MM.1S (cell line): Measurements from ENCODE around the gene PTH1R.

Source experiments
- DNase-seq: peaks from one replicate; pipeline ENCODE4 v3.0.0-alpha.2; 2015
- H2AFZ ChIP-seq: fragments of 300-600 bp; sonication (generic); 2 replicates; pipeline ENCODE4 v1.6.0; 2016; ENCODE audit warnings: antibody characterized with exemption, low read length
- H3F3A ChIP-seq: fragments of 300-600 bp; sonication (generic); 2 replicates; pipeline ENCODE4 v1.6.1; 2016; ENCODE audit warnings: mild to moderate bottlenecking, antibody characterized with exemption, low read length, moderate library complexity, mixed read lengths; ENCODE audit not compliant: insufficient read depth
- H3K27ac ChIP-seq: fragments of 300-600 bp; sonication (generic); 2 replicates; pipeline ENCODE4 v1.5.1; 2016; ENCODE audit warnings: mild to moderate bottlenecking, low read length
- H3K27me3 ChIP-seq: fragments of 300-600 bp; sonication (generic); replicated peaks from 2 replicates; pipeline ENCODE4 v1.6.0; 2016; ENCODE audit warnings: low read length; ENCODE audit not compliant: insufficient read depth
- H3K36me3 ChIP-seq: fragments of 300-600 bp; sonication (generic); replicated peaks from 2 replicates; pipeline ENCODE4 v1.6.1; 2016; ENCODE audit warnings: mild to moderate bottlenecking, low read length, mixed read lengths; ENCODE audit not compliant: insufficient read depth
- H3K4me1 ChIP-seq: fragments of 300-600 bp; sonication (generic); 2 replicates; pipeline ENCODE4 v1.6.1; 2016; ENCODE audit warnings: low read length, mixed read lengths
- H3K4me2 ChIP-seq: fragments of 300-600 bp; sonication (generic); 2 replicates; pipeline ENCODE4 v1.6.0; 2016; ENCODE audit warnings: low read depth, low read length
- H3K4me3 ChIP-seq: fragments of 300-600 bp; sonication (generic); 2 replicates; pipeline ENCODE4 v1.5.1; 2016; ENCODE audit warnings: low read length, mixed read lengths
- H3K79me2 ChIP-seq: fragments of 300-600 bp; sonication (generic); 2 replicates; pipeline ENCODE4 v1.6.1; 2016; ENCODE audit warnings: mixed run types, low read length, mixed read lengths
- H3K9ac ChIP-seq: fragments of 300-600 bp; sonication (generic); 2 replicates; pipeline ENCODE4 v1.6.1; 2016; ENCODE audit warnings: low read length, mixed read lengths
- H3K9me2 ChIP-seq: fragments of 300-600 bp; sonication (generic); replicated peaks from 2 replicates; pipeline ENCODE4 v1.6.1; 2016; ENCODE audit warnings: mild to moderate bottlenecking, low read length, mixed read lengths; ENCODE audit not compliant: insufficient read depth
- H3K9me3 ChIP-seq: fragments of 300-600 bp; sonication (generic); replicated peaks from 2 replicates; pipeline ENCODE4 v1.6.1; 2016; ENCODE audit warnings: mild to moderate bottlenecking, low read length, mixed read lengths; ENCODE audit not compliant: insufficient read depth
- H4K20me1 ChIP-seq: fragments of 300-600 bp; sonication (generic); 2 replicates; pipeline ENCODE4 v1.6.1; 2016; ENCODE audit warnings: mild to moderate bottlenecking, low read length, moderate library complexity, mixed read lengths; ENCODE audit not compliant: insufficient read depth
- CTCF ChIP-seq: fragments of 300-600 bp; sonication (generic); IDR thresholded peaks from 2 replicates; pipeline ENCODE4 v1.5.1; 2016; ENCODE audit warnings: antibody characterized with exemption, low read length, mixed read lengths
- EZH2 ChIP-seq: fragments of 300-600 bp; sonication (generic); optimal IDR thresholded peaks from 2 replicates; pipeline ENCODE3; 2017; ENCODE audit warnings: low read depth, mild to moderate bottlenecking, antibody characterized with exemption, low read length, mixed read lengths
- EZH2phosphoT487 ChIP-seq: fragments of 300-600 bp; sonication (generic); IDR thresholded peaks from 2 replicates; pipeline ENCODE4 v1.6.1; 2018; ENCODE audit warnings: antibody characterized with exemption, low read length

Gene PTH1R

DNA sequence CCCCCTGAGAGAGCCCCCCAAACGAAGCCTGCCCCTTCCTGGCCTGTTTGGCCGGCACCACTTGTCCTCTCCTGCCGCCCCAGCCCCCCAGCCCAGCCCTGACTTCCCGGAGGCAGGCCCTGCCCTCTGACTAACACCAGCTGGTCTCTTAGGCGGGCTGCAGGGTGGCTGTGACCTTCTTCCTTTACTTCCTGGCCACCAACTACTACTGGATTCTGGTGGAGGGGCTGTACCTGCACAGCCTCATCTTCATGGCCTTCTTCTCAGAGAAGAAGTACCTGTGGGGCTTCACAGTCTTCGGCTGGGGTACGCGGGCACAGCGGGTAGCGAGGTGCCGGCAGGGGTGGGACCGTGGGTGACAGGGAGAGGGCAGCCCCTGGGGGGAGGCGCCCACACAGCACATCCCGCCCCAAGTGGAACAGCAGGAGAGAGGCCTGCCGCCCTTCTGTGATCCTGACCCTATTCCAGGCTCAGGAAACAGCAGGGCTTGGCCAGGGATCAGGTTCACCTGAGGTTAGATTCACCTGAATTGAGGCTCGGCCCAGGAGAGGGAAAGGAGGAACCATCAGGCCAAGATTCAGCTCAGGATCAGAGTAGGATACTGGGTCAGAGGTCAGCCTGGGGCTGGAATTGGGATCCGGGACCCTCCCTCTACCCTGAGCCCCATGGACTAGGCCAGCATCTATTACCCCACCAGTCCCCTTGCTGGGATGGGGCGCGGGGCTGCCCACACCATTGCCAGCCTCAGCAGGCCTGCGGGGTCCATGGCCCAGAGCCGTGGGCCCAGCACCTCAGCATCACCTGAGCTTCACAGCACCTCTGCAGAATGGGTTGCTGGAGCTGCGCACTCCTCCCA is 21.9 kb downstream of the PTH1R start:
- Histone ChIP-seq H3K27ac (no peak overlapping the region), H3K4me1 (no peaks in the 10 kb centered on the region), H3K9me3 (no peaks in the 10 kb centered on the region), H3K27me3 (peaks cover 10% of the 10 kb centered on the region), H3K4me3 (no peak overlapping the region), H3K36me3 (no peaks in the 10 kb centered on the region), H2AFZ (no peak overlapping the region), H3K9me2 (no peaks in the 10 kb centered on the region), H4K20me1 (no peaks in the 10 kb centered on the region), H3K9ac (no peak overlapping the region), H3K79me2 (no peaks in the 10 kb centered on the region), H3F3A (no peaks in the 10 kb centered on the region), H3K4me2 (no peak overlapping the region)
- TF ChIP-seq EZH2 (no peak), EZH2phosphoT487 (no peak), CTCF (no peak)
- DNase-seq, result no peak

GRCh38 chr3:46900007-46900292 is 22.4 kb downstream of the PTH1R start:
- Histone ChIP-seq H3K9me3 (no peaks in the 10 kb centered on the region), H3K27me3 (peaks cover 10% of the 10 kb centered on the region), H3F3A (no peaks in the 10 kb centered on the region), H3K4me1 (no peaks in the 10 kb centered on the region), H3K4me2 (no peak overlapping the region), H4K20me1 (no peaks in the 10 kb centered on the region), H3K79me2 (no peaks in the 10 kb centered on the region), H3K27ac (no peak overlapping the region), H3K36me3 (no peaks in the 10 kb centered on the region), H3K4me3 (no peak overlapping the region), H3K9me2 (no peaks in the 10 kb centered on the region), H3K9ac (no peak overlapping the region), H2AFZ (no peak overlapping the region)
- TF ChIP-seq CTCF (no peak), EZH2 (no peak), EZH2phosphoT487 (no peak)
- DNase-seq, result no peak

DNA sequence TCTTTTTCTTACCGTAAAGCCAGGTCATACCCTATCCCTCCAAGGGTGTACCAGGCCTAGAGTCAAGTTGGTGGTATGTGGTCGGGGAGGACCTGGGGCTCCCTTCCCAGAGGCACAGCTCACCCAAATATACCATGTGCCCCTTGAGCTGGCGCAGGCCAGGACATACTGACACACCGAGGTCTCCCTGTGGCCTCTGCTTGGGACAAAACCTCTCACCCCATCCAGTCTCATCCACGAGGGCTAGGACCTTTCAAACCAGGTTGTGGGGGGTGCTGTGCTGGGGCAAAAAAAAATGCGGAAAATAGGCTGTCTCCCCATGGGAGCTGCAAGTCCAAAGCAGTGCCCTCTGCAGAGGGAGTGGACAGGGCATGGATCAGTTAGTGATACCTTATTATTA is 22.8 kb downstream of the PTH1R start:
- Histone ChIP-seq H3K4me2 (no peak overlapping the region), H2AFZ (no peak overlapping the region), H3K9me2 (no peaks in the 10 kb centered on the region), H3K4me3 (no peak overlapping the region), H3K27ac (no peak overlapping the region), H4K20me1 (no peaks in the 10 kb centered on the region), H3K9ac (no peak overlapping the region), H3K9me3 (no peaks in the 10 kb centered on the region), H3K4me1 (no peaks in the 10 kb centered on the region), H3K27me3 (peaks cover 10% of the 10 kb centered on the region), H3K36me3 (no peaks in the 10 kb centered on the region), H3F3A (no peaks in the 10 kb centered on the region), H3K79me2 (no peaks in the 10 kb centered on the region)
- DNase-seq, result no peak
- TF ChIP-seq EZH2 (no peak), EZH2phosphoT487 (no peak), CTCF (no peak)
